Neural cell (in vitro differentiated cells): ENCODE measurements around the gene SPIN2B.

Experiments
- SMC3 ChIP-seq: fragments of 450-650 bp; conservative IDR thresholded peaks from 2 replicates; pipeline ENCODE4 v1.6.1; 2014; ENCODE audit warnings: antibody characterized with exemption, mild to moderate bottlenecking, moderate library complexity; ENCODE audit not compliant: poor library complexity
- TF ChIP-seq, protein P1 (sequence below): fragments of 450-650 bp; IDR thresholded peaks from 2 replicates; pipeline ENCODE4 v1.5.1; 2014; ENCODE audit warnings: antibody characterized with exemption, mild to moderate bottlenecking, moderate library complexity; ENCODE audit not compliant: poor library complexity, severe bottlenecking

DNA sequence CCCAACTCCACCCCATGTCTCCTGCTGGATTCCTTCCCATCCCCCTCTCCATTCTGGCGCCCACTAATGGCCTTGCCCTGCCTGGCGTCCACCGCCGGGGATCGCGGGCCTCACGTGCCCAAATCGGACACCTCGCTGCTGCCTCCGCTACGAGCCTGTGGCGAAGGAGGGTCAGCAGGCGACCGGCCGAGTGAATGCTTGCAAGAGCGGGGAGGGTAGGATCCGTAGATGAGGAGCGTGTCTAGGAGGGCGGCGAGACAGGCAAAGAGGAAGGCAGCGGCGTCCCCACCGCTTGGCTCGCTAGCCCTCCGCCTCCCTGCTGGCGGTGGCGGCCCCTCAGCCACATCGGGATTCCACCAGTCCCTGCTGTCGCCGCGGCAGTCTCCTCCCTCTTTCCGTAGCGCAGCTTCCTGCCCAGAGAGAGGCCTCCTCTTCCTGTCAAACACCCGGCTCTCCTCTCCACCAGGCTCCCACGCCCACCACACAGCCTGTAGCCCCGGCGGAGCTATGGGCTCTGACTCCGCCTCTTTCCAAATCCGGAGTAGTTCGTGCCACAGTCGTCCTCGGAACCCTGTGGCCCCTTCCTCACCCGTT is at the start of gene SPIN2B:
- no peak for TF ChIP-seq SMC3
- TF ChIP-seq, protein P1, sequence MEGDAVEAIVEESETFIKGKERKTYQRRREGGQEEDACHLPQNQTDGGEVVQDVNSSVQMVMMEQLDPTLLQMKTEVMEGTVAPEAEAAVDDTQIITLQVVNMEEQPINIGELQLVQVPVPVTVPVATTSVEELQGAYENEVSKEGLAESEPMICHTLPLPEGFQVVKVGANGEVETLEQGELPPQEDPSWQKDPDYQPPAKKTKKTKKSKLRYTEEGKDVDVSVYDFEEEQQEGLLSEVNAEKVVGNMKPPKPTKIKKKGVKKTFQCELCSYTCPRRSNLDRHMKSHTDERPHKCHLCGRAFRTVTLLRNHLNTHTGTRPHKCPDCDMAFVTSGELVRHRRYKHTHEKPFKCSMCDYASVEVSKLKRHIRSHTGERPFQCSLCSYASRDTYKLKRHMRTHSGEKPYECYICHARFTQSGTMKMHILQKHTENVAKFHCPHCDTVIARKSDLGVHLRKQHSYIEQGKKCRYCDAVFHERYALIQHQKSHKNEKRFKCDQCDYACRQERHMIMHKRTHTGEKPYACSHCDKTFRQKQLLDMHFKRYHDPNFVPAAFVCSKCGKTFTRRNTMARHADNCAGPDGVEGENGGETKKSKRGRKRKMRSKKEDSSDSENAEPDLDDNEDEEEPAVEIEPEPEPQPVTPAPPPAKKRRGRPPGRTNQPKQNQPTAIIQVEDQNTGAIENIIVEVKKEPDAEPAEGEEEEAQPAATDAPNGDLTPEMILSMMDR, result peak; percentile 54
